SU-DHL-6 (cell line): ENCODE data around the gene INPP5E.

Source experiments
- H2AFZ ChIP-seq: fragments of 200-600 bp; sonication (generic); 2 replicates; pipeline ENCODE4 v1.6.1; 2014; ENCODE audit warnings: low read depth, mild to moderate bottlenecking, moderate library complexity, mixed read lengths, antibody characterized with exemption, low read length; ENCODE audit not compliant: severe bottlenecking
- H3F3A ChIP-seq: fragments of 200-600 bp; shearing (Covaris generic); 2 replicates; pipeline ENCODE4 v1.6.0; 2016; ENCODE audit warnings: antibody characterized with exemption, mild to moderate bottlenecking; ENCODE audit not compliant: insufficient read depth
- H3K27ac ChIP-seq: fragments of 200-600 bp; sonication (generic); 2 replicates; pipeline ENCODE4 v1.5.1; 2016; ENCODE audit warnings: low read depth, mild to moderate bottlenecking, low read length, moderate library complexity, mixed read lengths
- H3K27me3 ChIP-seq: fragments of 200-600 bp; sonication (generic), shearing (Covaris generic); 2 replicates; pipeline ENCODE4 v1.6.0; 2014; ENCODE audit warnings: mild to moderate bottlenecking, low read length
- H3K36me3 ChIP-seq: fragments of 200-600 bp; sonication (generic); 2 replicates; pipeline ENCODE4 v1.6.1; 2014; ENCODE audit warnings: mild to moderate bottlenecking, low read length, mixed read lengths
- H3K4me2 ChIP-seq: fragments of 300-600, 200-600 bp; shearing (Covaris generic), sonication (generic); 2 replicates; pipeline ENCODE4 v1.6.0; 2014; ENCODE audit warnings: low read length, low read depth, mild to moderate bottlenecking; ENCODE audit not compliant: poor library complexity, severe bottlenecking
- H3K4me3 ChIP-seq: fragments of 200-600 bp; sonication (generic); 2 replicates; pipeline ENCODE4 v1.5.1; 2014; ENCODE audit warnings: antibody characterized with exemption, low read length, mild to moderate bottlenecking, mixed read lengths; ENCODE audit not compliant: insufficient read depth, poor library complexity, severe bottlenecking
- H3K79me2 ChIP-seq: fragments of 200-600 bp; sonication (generic); 2 replicates; pipeline ENCODE4 v1.6.1; 2014; ENCODE audit warnings: mild to moderate bottlenecking, low read length, moderate library complexity; ENCODE audit not compliant: insufficient read depth
- H3K9ac ChIP-seq: fragments of 200-600 bp; sonication (generic); 2 replicates; pipeline ENCODE4 v1.7.0; 2014; ENCODE audit warnings: mild to moderate bottlenecking, low read length
- H3K9me2 ChIP-seq: fragments of 200-600 bp; sonication (generic); replicated peaks from 2 replicates; pipeline ENCODE4 v1.6.1; 2014; ENCODE audit warnings: low read length; ENCODE audit not compliant: insufficient read depth
- H3K9me3 ChIP-seq: fragments of 200-600 bp; sonication (generic); 2 replicates; pipeline ENCODE4 v1.6.1; 2014; ENCODE audit warnings: low read length, mixed read lengths; ENCODE audit not compliant: insufficient read depth
- H4K20me1 ChIP-seq: fragments of 200-600 bp; sonication (generic); 2 replicates; pipeline ENCODE4 v1.6.1; 2014; ENCODE audit warnings: low read depth, mild to moderate bottlenecking, antibody characterized with exemption, low read length, moderate library complexity, mixed read lengths
- EZH2phosphoT487 ChIP-seq: fragments of 200-600 bp; sonication (generic), shearing (Covaris generic); conservative IDR thresholded peaks from 2 replicates; pipeline ENCODE4 v1.6.1; 2018; ENCODE audit warnings: mild to moderate bottlenecking, antibody characterized with exemption, low read length, moderate library complexity, mixed read lengths
- TF ChIP-seq, protein P1 (sequence below): fragments of 200-600 bp; sonication (generic); IDR thresholded peaks from one replicate; pipeline ENCODE4 v1.5.1; 2017; ENCODE audit warnings: antibody characterized with exemption, mild to moderate bottlenecking, low read length, moderate library complexity; ENCODE audit not compliant: insufficient read depth, poor library complexity, severe bottlenecking

Gene INPP5E

GRCh38 chr9:136436055-136436634 lies 3.5 kb downstream of the INPP5E start:
- Histone ChIP-seq H3K9me3 (no peaks in the 10 kb centered on the region), H3K4me3 (no peak overlapping the region), H3K4me2 (no peak overlapping the region), H4K20me1 (no peaks in the 10 kb centered on the region), H2AFZ (no peak overlapping the region), H3K27ac (no peak overlapping the region), H3K36me3 (no peaks in the 10 kb centered on the region), H3K79me2 (peaks cover 22% of the 10 kb centered on the region), H3K9me2 (no peaks in the 10 kb centered on the region), H3K9ac (no peak overlapping the region), H3K27me3 (no peaks in the 10 kb centered on the region), H3F3A (peaks cover 10% of the 10 kb centered on the region)
- TF ChIP-seq, protein P1, sequence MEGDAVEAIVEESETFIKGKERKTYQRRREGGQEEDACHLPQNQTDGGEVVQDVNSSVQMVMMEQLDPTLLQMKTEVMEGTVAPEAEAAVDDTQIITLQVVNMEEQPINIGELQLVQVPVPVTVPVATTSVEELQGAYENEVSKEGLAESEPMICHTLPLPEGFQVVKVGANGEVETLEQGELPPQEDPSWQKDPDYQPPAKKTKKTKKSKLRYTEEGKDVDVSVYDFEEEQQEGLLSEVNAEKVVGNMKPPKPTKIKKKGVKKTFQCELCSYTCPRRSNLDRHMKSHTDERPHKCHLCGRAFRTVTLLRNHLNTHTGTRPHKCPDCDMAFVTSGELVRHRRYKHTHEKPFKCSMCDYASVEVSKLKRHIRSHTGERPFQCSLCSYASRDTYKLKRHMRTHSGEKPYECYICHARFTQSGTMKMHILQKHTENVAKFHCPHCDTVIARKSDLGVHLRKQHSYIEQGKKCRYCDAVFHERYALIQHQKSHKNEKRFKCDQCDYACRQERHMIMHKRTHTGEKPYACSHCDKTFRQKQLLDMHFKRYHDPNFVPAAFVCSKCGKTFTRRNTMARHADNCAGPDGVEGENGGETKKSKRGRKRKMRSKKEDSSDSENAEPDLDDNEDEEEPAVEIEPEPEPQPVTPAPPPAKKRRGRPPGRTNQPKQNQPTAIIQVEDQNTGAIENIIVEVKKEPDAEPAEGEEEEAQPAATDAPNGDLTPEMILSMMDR = no peak
- TF ChIP-seq EZH2phosphoT487 = no peak

- no peaks in the 10 kb centered on the region for H3K36me3 ChIP-seq
- no peak for TF ChIP-seq EZH2phosphoT487
- TF ChIP-seq, protein P1 = no peak
- H2AFZ ChIP-seq = no peak overlapping the region
- H3F3A ChIP-seq = no peaks in the 10 kb centered on the region
- H3K4me3 ChIP-seq = no peak overlapping the region
- H3K9ac ChIP-seq = no peak overlapping the region
- no peak overlapping the region for H3K4me2 ChIP-seq
- H3K9me2 ChIP-seq = no peaks in the 10 kb centered on the region
- no peaks in the 10 kb centered on the region for H3K9me3 ChIP-seq
- no peaks in the 10 kb centered on the region for H4K20me1 ChIP-seq
- H3K79me2 ChIP-seq = peaks cover 22% of the 10 kb centered on the region
- no peaks in the 10 kb centered on the region for H3K27me3 ChIP-seq
- H3K27ac ChIP-seq = no peak overlapping the region
These were observed 5.0 kb downstream of the INPP5E start for GRCh38 chr9:136434580-136435169.

DNA sequence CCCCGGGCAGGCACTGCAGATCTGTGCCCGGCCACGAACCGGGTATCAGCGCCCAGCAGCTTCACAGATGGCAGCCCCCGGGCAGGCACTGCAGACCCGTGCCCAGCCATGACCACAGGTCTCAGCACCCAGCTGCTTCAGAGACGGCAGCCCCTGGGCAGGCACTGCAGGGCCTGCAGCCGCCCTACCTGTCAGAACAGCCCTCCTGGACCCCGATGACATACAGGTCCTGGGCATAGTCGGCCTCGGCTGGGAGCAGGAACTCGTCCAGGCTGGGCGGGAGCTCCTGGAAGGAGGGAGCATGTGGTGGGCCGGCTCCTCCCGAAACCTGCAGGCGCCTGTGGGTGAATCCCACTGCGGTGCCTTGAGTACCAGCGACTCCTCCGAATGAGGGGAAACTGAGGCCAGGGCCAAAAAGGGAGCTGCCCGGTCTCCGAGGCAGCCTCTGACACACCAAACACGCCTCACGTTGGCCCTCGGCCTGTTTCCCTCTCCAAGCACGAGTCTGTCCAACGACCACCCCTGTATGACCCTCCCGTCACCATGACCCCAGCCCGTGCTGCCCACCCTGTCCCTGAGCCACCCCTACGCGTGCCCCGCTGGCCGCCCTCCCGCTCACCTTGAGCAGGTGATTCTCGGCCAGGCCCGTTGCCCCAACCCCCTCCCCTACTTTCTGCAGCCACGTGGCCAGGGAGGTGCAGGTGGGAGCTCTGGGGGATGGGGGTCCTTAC lies 5.6 kb downstream of the INPP5E start:
- Histone ChIP-seq H3K9ac (no peak overlapping the region), H3K27me3 (no peaks in the 10 kb centered on the region), H3F3A (no peaks in the 10 kb centered on the region), H3K27ac (no peak overlapping the region), H3K9me2 (no peaks in the 10 kb centered on the region), H3K36me3 (no peaks in the 10 kb centered on the region), H2AFZ (no peak overlapping the region), H3K4me2 (no peak overlapping the region), H3K9me3 (no peaks in the 10 kb centered on the region), H3K79me2 (peaks cover 22% of the 10 kb centered on the region), H4K20me1 (no peaks in the 10 kb centered on the region), H3K4me3 (no peak overlapping the region)
- TF ChIP-seq EZH2phosphoT487 = no peak
- TF ChIP-seq, protein P1 = no peak
